Measurements from ENCODE around the gene CST4. TPM values are rescaled to one million over a fixed set of nuclear protein-coding genes. Genes with fewer than 3 reads are reported as not detected.
"Not testable (repeated sequence)": the region's sequence is repeated elsewhere in the genome, so short reads cannot be mapped to it uniquely, and the experiment has no call there.

The CST4 gene, protein sequence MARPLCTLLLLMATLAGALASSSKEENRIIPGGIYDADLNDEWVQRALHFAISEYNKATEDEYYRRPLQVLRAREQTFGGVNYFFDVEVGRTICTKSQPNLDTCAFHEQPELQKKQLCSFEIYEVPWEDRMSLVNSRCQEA
- not detected for total RNA-seq
- 0 reads per million in 2 donors for total RNA-seq

DNA sequence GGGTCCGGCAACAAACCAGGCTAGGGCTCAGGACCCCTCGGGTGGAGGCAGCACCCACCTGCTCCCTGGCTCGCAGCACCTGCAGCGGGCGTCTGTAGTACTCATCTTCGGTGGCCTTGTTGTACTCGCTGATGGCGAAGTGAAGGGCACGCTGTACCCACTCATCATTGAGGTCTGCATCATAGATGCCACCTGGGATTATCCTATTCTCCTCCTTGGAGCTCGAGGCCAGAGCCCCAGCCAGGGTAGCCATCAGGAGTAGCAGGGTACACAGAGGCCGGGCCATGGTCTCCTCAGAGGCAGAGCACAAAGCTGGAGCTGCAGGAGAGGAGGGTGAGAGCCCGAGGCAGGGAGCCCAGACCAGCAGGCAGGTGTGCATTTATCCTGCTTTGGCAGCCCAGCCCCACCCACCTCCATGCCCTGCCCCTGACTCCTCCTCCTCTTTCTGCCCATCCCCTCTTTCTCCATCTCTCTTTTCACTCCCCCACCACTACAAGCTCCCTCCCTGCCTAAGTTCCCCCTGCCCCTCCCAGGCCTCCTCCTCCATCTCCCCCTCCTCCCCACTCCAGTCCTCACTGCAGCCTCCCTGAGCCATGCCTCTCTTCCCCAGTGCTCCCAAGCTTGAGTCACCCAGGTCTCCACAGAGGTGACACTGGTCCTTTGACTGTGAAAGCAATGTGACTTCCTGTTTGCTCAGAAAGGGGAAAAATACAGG, at the start of gene CST4:
Gene CST4, minus strand, starts transcription at position 355 of the 715 bp plus-strand sequence. Its CDS starts 69 bp downstream, at position 286.
- H3K27me3 Mint-ChIP-seq: peaks cover 45% of the 10 kb centered on the region
- not testable (repeated sequence) for H3K27ac Mint-ChIP-seq; H3K4me3 Mint-ChIP-seq; ATAC-seq; H3K9me3 ChIP-seq (ENCODE audit: control insufficient read depth, low read length, poor library complexity, severe bottlenecking); H3K36me3 Mint-ChIP-seq (ENCODE audit: low read depth); DNase-seq; H3K4me1 Mint-ChIP-seq

DNA sequence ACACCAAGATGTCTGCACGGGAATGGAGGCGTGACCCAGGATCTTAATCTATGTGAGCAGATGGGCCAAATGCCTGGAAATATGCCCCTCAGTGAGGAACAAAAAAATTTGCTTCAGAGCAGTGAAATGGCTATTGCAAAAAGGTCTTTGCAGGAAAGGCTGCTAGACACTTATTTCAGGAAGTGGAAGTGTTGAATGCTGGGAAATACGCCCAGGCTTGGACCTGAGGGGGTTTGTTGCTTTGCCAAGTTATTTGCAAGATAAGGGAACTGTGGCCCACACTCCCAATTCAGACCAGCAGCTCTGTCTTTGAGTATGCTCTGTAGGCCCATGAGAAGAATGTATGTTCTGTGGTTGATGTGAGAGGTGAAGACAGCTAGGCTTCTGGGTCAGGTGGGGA, 46.6 kb upstream of the CST4 start:
- H3K4me1 Mint-ChIP-seq; H3K27ac Mint-ChIP-seq; DNase-seq; H3K4me3 Mint-ChIP-seq; H3K9me3 ChIP-seq (ENCODE audit: control insufficient read depth, low read length, poor library complexity, severe bottlenecking); ATAC-seq; H3K36me3 Mint-ChIP-seq (ENCODE audit: low read depth): not testable (repeated sequence)
- peaks cover 30% of the 10 kb centered on the region for H3K27me3 Mint-ChIP-seq

DNA sequence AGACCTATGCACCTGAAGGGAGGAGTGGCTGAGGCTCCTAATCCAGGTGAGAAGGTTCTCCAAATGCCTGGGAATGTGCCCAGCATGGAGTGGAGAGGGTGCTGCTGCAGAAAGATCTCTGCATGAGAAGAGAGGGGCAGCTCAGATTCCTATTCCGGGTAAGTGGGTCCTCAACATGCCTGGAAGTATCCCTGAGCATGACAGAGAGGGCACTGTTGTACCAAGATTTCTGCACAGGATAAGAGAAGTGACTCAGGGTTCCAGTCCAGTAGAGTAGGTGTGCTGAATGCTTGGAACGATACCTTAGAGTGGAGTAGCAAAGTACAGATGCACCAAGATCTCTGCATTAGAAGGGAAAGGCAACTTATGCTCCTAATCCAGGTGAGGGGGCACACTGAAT, 46.1 kb upstream of the CST4 start:
- not testable (repeated sequence) for ATAC-seq; H3K36me3 Mint-ChIP-seq (ENCODE audit: low read depth); H3K9me3 ChIP-seq (ENCODE audit: control insufficient read depth, low read length, poor library complexity, severe bottlenecking); H3K4me3 Mint-ChIP-seq; H3K27ac Mint-ChIP-seq; DNase-seq; H3K4me1 Mint-ChIP-seq
- H3K27me3 Mint-ChIP-seq: peaks cover 30% of the 10 kb centered on the region

DNA sequence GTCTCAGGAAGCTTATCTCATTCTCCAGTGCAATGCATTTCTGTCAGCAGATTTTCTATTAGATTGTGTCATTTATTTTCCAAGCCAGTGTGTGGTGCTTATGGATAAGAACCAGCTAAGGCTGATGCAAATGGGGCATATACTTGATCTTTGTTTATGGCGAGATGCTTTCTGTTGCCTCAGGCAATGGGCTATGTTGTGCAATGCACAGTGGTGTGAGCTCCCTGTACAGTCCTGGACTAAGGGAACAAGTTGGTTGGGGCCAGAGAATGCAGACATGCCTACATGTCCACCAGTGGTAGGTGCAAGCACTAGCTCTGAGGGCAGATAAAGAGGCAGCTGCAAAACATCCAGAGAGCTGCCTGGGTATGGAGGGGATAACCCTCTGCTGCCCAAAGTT, 45.6 kb upstream of the CST4 start:
- not testable (repeated sequence) for DNase-seq; H3K27ac Mint-ChIP-seq; H3K9me3 ChIP-seq (ENCODE audit: control insufficient read depth, low read length, poor library complexity, severe bottlenecking); H3K4me1 Mint-ChIP-seq; H3K36me3 Mint-ChIP-seq (ENCODE audit: low read depth); H3K4me3 Mint-ChIP-seq; ATAC-seq
- H3K27me3 Mint-ChIP-seq: peaks cover 30% of the 10 kb centered on the region

DNA sequence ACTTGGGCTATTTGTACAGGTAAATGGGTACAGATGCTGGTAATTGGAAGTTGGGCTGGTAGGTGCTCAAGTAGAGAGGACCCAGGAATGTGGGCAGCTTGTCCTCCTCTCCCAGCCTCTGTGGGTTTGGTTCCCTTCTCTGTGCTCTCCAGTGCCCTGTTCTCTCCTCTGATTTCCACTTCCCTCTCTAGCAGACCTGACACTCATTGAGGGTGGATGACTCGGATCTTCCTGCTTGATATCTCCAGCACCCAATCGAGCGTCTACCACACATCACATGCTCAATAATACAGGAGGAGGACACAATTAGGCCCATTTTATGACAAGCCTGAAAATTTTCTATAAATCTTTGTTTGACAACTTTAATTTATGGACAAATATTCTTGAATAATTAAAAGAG, 38.2 kb upstream of the CST4 start:
- DNase-seq: no peak
- H3K36me3 Mint-ChIP-seq (ENCODE audit: low read depth): no peaks in the 10 kb centered on the region
- no peak for ATAC-seq
- no peak overlapping the region for H3K27ac Mint-ChIP-seq
- H3K27me3 Mint-ChIP-seq: no peaks in the 10 kb centered on the region
- no peak overlapping the region for H3K4me3 Mint-ChIP-seq
- H3K9me3 ChIP-seq (ENCODE audit: control insufficient read depth, low read length, poor library complexity, severe bottlenecking): no peaks in the 10 kb centered on the region
- no peaks in the 10 kb centered on the region for H3K4me1 Mint-ChIP-seq

DNA sequence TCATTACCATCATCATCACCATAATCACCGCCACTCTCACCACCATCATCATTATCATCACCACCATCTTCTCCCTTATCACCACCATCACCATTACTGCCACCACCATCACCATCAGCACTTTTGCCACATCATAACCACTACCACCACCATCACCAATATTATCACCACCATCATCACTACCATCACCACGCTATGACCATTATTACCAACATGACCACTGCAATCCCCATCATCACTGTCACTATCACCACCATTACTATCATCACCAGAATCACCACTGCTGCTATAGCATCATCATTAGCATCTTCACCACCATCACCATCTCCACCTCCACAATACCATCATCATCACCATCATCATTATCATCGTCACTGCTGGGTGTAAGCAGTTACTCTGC, 36.3 kb upstream of the CST4 start:
- Mint-ChIP-seq H3K27me3 (no peaks in the 10 kb centered on the region), H3K4me1 (no peaks in the 10 kb centered on the region), H3K27ac (no peak overlapping the region), H3K4me3 (no peak overlapping the region), H3K36me3 (ENCODE audit: low read depth) (no peaks in the 10 kb centered on the region)
- ATAC-seq: no peak
- no peaks in the 10 kb centered on the region for H3K9me3 ChIP-seq (ENCODE audit: control insufficient read depth, low read length, poor library complexity, severe bottlenecking)
- no peak for DNase-seq

DNA sequence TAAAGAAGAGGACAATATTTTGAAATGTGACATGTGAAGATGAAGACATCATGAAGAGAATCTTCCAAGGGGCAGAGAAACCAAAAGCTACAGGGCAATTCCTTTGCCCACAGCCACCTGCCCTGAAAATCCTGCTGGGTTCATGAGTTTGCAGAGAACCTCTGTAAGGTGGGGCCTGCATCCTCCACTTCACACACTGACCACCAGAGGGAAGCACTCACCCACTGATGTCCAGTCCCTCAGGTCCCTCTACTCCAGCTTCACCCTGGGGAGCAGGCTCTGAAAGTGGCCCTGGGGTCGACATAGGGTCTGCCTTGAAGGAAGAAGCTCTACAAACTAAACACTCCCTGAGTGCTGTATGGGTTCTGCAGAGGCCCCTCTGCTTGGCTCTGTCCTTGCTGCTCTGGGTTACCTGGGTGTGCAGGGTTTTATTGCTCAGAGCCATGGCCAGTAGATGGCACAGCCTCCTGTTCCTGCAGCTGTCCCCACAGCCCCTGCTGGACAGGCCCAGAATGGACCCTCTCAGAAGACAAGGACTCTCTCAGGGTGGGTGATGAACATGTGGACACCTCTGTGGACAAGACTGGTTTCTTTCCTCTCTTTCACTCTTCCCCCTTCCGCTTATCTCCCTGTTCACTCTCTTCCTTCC, 34.9 kb upstream of the CST4 start:
- not testable (repeated sequence) for H3K4me1 Mint-ChIP-seq; H3K9me3 ChIP-seq (ENCODE audit: control insufficient read depth, low read length, poor library complexity, severe bottlenecking); DNase-seq; H3K4me3 Mint-ChIP-seq; H3K36me3 Mint-ChIP-seq (ENCODE audit: low read depth); H3K27ac Mint-ChIP-seq; H3K27me3 Mint-ChIP-seq
- peak; percentile 37 for ATAC-seq

DNA sequence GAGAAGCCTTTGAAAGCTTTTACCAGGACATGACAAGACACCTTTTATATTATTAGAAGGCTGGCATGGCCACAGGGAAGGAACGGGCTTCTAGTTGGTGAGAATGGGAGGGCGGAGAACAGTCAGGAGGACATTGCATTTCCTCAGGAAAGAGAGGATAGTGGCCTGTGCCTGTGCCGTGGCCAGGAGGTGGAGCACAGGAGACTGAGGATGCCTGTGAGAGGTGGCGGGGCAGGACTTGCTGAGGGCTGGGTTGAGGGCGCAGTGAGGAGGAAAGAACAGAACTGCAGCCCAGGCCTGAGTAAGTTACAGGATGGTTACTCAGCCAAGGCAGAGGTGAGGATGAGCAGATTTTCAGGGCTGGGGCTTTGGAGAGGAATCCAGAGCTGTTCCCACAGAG, 34.0 kb upstream of the CST4 start:
- ATAC-seq; H3K27ac Mint-ChIP-seq; H3K4me3 Mint-ChIP-seq; H3K4me1 Mint-ChIP-seq; H3K9me3 ChIP-seq (ENCODE audit: control insufficient read depth, low read length, poor library complexity, severe bottlenecking); H3K27me3 Mint-ChIP-seq; H3K36me3 Mint-ChIP-seq (ENCODE audit: low read depth); DNase-seq: not testable (repeated sequence)

DNA sequence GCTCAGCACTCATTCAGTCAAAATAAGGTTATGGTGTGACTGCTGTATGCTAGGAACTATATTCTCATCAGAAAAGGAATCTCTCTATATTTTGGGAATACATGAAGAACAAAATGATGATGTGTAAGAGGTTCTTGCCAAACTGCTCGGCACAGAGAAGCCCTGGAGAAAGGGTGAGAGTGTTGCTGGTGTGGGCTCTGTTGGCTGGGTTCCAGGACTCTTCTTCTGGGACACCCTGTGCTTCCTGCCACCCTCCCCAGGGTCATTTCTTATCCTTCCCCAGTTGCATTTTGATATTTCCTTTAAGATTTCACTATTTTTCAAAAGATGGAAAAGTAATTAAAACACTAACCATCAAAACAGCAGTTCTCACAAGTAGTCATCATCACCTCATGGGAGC, 33.1 kb upstream of the CST4 start:
- no peak overlapping the region for H3K27ac Mint-ChIP-seq
- DNase-seq (no peak), ATAC-seq (no peak)
- no peaks in the 10 kb centered on the region for H3K4me1 Mint-ChIP-seq
- no peaks in the 10 kb centered on the region for H3K9me3 ChIP-seq (ENCODE audit: control insufficient read depth, low read length, poor library complexity, severe bottlenecking)
- no peaks in the 10 kb centered on the region for H3K27me3 Mint-ChIP-seq
- H3K36me3 Mint-ChIP-seq (ENCODE audit: low read depth): no peaks in the 10 kb centered on the region
- no peak overlapping the region for H3K4me3 Mint-ChIP-seq

DNA sequence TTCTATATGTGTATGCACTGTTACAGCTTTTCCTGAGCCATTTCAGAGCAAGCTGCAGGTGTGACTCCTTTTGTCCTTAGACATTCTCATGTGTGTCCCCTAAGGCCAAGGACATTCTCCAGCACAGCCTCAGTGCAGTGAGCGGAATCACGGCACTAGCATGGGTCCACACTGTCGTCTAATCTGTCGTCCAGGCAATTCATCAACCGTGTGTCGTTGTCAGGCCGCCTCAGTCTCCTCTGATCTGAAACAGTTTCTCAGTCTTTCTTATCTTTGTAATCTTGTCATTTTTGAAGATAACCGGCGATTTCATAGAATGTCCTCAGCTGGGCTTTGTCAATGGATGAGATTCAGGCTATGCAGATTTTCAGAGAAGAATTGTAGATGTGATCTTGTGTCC, 30.5 kb upstream of the CST4 start:
- DNase-seq; H3K4me3 Mint-ChIP-seq; H3K27me3 Mint-ChIP-seq; H3K27ac Mint-ChIP-seq; H3K4me1 Mint-ChIP-seq; H3K36me3 Mint-ChIP-seq (ENCODE audit: low read depth); H3K9me3 ChIP-seq (ENCODE audit: control insufficient read depth, low read length, poor library complexity, severe bottlenecking); ATAC-seq: not testable (repeated sequence)

DNA sequence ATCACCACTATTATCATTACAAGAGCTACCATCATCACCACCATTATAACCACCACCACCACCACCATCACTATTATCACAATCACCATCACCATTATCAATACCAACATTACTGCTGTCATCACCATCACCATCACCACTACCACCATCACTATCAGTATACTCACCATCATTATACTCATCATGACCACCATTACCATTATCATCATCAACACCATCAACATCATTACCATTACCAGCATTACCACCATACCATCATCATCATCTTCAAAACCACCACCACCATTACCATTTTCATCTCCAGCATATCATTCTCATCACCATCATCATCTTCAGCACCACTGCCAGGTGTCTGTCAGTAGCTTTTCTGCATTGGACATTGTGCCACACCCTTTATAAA, 22.9 kb upstream of the CST4 start:
- H3K4me3 Mint-ChIP-seq; H3K9me3 ChIP-seq (ENCODE audit: control insufficient read depth, low read length, poor library complexity, severe bottlenecking); H3K4me1 Mint-ChIP-seq; DNase-seq; H3K36me3 Mint-ChIP-seq (ENCODE audit: low read depth); H3K27me3 Mint-ChIP-seq; ATAC-seq; H3K27ac Mint-ChIP-seq: not testable (repeated sequence)

DNA sequence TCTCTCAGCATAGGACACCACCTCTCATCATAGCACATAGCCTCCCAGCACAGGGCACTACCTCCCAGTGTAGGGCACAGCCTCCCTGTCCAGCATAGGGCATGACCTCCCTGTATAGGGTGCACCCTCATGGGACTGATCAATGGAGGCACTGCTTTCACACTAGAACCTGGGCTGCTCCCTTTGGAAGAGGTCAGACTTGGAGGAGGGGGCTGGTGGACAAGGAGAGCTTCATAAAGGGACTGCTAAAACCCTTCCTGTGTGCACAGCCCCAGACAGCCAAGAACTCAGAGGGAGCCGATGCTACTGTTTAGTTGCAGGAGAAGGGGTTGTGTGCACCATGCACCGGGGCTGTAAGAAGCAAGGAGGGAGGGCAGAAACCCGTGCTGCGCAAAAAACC, 21.9 kb upstream of the CST4 start:
- H3K27me3 Mint-ChIP-seq: no peaks in the 10 kb centered on the region
- H3K27ac Mint-ChIP-seq: no peak overlapping the region
- ATAC-seq (no peak), DNase-seq (no peak)
- no peaks in the 10 kb centered on the region for H3K9me3 ChIP-seq (ENCODE audit: control insufficient read depth, low read length, poor library complexity, severe bottlenecking)
- H3K4me3 Mint-ChIP-seq: no peak overlapping the region
- no peaks in the 10 kb centered on the region for H3K36me3 Mint-ChIP-seq (ENCODE audit: low read depth)
- no peaks in the 10 kb centered on the region for H3K4me1 Mint-ChIP-seq

DNA sequence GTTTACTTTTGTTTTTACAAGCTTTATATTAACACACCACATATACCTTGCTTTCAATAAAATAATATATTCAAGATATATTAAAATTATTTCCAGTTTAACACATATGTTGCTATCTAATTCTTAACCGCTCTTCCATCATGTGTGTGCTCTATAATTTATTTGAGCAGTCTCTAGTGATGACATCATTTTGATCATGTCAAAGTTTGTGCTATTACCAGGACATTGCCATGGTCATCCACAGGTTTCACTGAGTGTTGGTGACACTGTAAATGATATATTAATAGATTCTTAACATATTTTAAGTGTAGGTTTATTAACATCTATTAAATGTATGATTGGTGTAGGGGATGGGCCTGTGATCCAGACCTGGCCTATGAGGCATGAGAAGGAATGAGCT, 17.1 kb upstream of the CST4 start:
- ATAC-seq: no peak
- Mint-ChIP-seq H3K27ac (no peak overlapping the region), H3K4me3 (no peak overlapping the region), H3K36me3 (ENCODE audit: low read depth) (no peaks in the 10 kb centered on the region), H3K4me1 (no peaks in the 10 kb centered on the region), H3K27me3 (no peaks in the 10 kb centered on the region)
- DNase-seq: no peak
- no peaks in the 10 kb centered on the region for H3K9me3 ChIP-seq (ENCODE audit: control insufficient read depth, low read length, poor library complexity, severe bottlenecking)

DNA sequence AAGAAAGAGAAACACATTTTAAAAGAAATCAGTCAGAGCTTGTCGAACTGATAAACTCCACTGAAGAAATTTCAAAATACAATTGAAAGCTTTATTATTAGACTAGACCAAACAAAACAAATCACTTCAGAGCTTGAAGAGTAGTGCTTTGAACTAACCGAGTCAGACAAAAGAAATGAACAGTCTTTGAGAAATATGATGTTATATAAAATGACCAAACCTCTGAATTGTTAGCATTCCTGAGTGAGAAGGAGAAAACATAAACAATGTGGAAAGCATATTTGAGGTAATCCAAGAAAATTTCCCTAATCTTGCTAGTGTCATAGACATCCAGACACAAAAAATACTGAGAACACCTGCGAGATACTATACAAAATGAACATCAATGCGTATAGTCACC, 13.2 kb upstream of the CST4 start:
- no peak overlapping the region for H3K4me3 Mint-ChIP-seq
- H3K27me3 Mint-ChIP-seq: no peaks in the 10 kb centered on the region
- H3K36me3 Mint-ChIP-seq (ENCODE audit: low read depth): no peaks in the 10 kb centered on the region
- no peak for DNase-seq
- H3K27ac Mint-ChIP-seq: no peak overlapping the region
- no peaks in the 10 kb centered on the region for H3K4me1 Mint-ChIP-seq
- no peak for ATAC-seq
- no peaks in the 10 kb centered on the region for H3K9me3 ChIP-seq (ENCODE audit: control insufficient read depth, low read length, poor library complexity, severe bottlenecking)
